Fibroblast of the aortic adventitia (primary cell): ENCODE results near the gene SPTLC3. TPM values are rescaled to one million over a fixed set of nuclear protein-coding genes. Genes with fewer than 3 reads are reported as not detected.

Experiments used
- DNase-seq: peaks from one replicate; pipeline ENCODE4 v3.0.0-alpha.2; 2010; ENCODE audit warnings: low read depth
- H3K4me3 ChIP-seq: 2 replicates; pipeline ENCODE4 v1.5.1; 2011; ENCODE audit warnings: low read depth, mild to moderate bottlenecking, control low read depth, low read length, moderate library complexity
- CTCF ChIP-seq: IDR thresholded peaks from 2 replicates; pipeline ENCODE4 v1.5.1; 2011; ENCODE audit warnings: mild to moderate bottlenecking, low read length, control low read depth, inconsistent platforms; ENCODE audit not compliant: insufficient read depth
- total RNA-seq: library from RNA; depleted of rRNA; stranded (reverse); fragments of >200 nt; gene quantifications from 2 replicates; pipeline ENCODE4 v1.2.3, GENCODE V29; 2012; ENCODE audit warnings: low replicate concordance

The SPTLC3 gene
- total RNA-seq, 1 donor, result 30.6 TPM

- H3K4me3 ChIP-seq, result no peak overlapping the region
- peak; percentile 24 for DNase-seq
Observed at GRCh38 chr20:13101706-13102105, 92.9 kb downstream of the SPTLC3 start.

DNA sequence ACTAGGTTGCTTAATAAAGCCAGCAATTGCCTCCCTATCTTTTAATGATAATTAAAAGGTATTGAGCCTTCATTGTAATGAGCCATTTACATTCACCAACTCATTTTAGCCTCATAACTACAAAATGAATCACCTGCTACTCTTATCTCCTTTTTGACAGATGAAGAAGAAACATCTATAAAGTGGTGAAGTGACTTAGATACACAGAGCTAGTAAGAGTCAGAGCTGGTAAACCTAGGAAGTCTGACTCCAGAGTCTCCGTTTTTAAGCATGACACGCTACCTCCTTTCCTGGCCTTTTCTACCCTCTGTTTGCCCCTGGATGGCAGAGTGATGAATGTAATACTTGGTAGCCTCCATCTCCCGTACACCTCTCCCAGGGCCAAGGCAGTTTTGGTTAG, 93.5 kb downstream of the SPTLC3 start:
- no peak for TF ChIP-seq CTCF
- DNase-seq, result peak; percentile 22
- H3K4me3 ChIP-seq, result no peak overlapping the region

More at GRCh38 chr20:13101706-13102105, 92.9 kb downstream of the SPTLC3 start:
- TF ChIP-seq CTCF, result no peak

GRCh38 chr20:13102694-13103093, 93.9 kb downstream of the SPTLC3 start:
- no peak for DNase-seq
- no peak overlapping the region for H3K4me3 ChIP-seq
- TF ChIP-seq CTCF, result no peak

DNA sequence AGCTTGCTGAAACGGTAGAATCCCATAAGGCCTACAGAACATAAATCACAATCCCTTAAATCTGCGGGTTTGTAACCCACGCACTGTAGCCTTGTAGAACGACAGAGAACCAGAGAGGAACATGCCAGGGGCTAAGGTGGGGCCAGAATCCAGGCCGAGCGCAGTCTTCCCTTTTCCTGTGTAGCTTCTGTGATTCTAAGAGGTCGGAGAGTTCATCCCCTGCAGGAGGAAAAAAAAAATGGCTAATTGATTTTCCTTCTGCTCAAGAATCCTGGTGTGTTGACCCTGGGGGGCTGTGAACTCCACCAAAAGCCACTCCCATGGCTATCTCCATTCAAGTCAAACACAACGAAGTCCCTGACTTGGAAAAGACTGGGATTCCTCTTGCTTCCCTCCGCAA, 96.3 kb downstream of the SPTLC3 start:
- TF ChIP-seq CTCF, result no peak
- no peak overlapping the region for H3K4me3 ChIP-seq
- DNase-seq, result no peak

DNA sequence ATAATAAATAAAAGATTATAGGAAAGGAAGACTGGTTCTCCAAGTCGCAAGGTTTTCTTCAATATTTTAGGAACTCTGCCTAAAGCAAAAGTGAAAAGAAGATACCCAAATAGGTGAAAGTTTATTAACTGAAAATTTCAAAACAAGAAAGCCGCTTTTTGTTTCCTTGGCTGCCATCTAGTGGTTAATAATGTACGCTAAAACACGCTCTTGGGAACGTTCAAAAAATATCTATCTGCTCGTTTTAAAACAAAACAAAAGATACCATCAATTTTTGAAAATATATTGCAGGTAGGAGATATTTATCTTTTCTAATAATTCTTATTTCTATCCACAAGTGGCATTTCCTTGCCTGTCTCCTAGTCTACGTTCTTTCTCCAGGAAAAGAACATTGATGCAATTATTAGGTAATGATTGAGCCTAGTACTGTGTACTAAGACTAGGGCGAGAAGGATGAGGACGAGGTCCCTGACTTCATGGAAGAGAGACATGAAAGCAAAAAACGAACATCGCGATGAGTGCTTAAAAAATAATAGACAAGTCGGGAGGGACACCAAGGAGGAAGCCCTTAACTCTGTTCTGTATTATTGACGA, 97.2 kb downstream of the SPTLC3 start:
- peak; percentile 71 for DNase-seq
- H3K4me3 ChIP-seq, result no peak overlapping the region
- peak; percentile 66 for TF ChIP-seq CTCF

GRCh38 chr20:13109658-13110057, 100.9 kb downstream of the SPTLC3 start:
- no peak for TF ChIP-seq CTCF
- no peak for DNase-seq
- H3K4me3 ChIP-seq, result no peak overlapping the region

GRCh38 chr20:13110796-13111195, 102.0 kb downstream of the SPTLC3 start:
- TF ChIP-seq CTCF, result no peak
- no peak overlapping the region for H3K4me3 ChIP-seq
- no peak for DNase-seq
